ENCODE measurements around the gene ING4.

ING4 gene

DNA sequence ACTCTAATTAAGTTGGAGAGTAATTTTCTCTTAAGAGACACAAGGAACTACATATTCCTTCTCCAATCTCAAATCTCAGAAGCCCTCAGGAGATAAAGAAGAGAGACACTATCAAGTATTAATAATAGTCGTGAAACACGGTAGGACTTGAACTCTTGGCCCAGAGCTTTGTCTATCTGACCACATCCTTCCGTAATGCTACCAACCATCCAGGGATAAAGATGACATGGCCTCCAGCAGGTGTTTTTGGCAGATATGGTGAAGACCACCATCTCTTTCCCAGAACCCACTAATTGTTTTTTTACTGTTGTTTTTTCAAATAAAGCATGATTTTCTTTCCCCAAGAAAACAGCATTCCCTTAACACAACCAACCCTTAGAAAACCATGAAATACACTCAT is 22.9 kb upstream of the ING4 start:
- no peak for DNase-seq

GRCh38 chr12:6684609-6685008 is 21.7 kb upstream of the ING4 start:
- DNase-seq, result peak; percentile 86

GRCh38 chr12:6676962-6677361 is 14.0 kb upstream of the ING4 start:
- DNase-seq, result no peak

DNA sequence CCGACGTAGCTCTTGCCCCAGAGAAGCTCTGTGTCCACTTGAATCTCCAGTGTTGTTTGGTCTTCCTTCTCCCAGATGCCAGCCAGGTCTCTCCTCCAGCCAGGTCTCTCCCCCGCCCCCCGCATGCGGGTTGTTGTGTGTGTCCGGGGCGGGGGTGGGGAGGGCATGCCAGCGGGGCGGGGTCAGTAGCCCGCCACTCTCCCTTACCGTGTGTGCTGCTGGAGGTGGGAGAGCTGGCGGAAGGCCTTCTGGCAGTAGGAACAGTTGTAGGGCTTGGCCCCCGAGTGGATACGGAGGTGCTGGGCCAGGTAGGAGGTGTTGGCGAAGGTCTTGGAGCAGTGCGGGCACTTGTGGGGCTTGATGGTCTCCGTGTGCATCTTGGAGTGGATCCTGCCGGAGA is 9.2 kb upstream of the ING4 start:
- DNase-seq, result no peak

DNA sequence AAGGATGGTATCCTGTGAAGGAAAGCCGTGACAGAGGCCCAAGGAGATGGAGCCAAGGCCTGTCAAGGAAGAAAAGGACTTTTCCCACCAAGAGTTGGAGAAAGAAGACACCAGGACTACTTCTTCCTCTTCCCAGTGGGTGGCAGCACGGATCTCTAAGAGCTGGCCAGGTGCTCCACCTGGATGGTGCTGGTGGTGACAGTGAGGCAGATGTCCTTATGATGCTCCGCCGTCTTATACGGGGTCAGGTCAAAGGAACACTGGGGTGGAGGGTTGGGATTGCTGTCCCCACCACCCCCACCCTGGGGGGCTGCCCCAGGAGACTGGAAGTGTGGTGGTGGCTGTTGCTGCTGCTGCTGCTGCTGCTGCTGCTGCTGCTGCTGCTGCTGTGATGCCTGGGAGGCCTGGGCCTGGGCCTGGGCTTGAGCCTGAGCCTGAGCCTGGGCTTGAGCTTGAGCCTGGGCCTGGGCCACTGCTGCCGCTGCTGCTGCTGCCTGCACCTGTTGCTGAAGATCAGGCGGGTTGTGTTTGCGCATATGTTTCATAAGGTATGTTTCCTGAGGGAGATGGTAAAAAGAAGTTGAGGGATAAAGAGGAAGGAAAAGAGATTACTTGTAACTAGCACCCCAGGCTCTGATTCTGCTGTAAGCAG is 4.8 kb upstream of the ING4 start:
- peak; percentile 73 for DNase-seq

DNA sequence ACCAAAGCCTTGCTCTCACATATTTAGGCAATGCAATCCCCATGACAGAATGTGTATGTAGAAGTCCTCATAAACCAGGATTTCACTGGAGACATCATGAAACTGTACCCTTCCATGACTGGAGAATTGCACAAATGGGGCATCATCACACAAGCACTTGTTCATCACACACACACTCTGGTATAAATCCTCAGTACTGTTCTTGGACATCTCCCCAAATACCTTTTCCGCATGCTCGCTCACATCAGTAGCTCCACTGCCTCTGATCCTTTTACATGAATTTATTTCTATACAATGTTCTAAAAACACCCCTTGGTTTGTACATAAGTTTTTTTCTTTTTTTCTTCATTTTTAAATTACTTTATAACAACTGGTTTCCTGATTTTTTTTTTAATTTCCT is 3.3 kb upstream of the ING4 start:
- DNase-seq, result no peak

DNA sequence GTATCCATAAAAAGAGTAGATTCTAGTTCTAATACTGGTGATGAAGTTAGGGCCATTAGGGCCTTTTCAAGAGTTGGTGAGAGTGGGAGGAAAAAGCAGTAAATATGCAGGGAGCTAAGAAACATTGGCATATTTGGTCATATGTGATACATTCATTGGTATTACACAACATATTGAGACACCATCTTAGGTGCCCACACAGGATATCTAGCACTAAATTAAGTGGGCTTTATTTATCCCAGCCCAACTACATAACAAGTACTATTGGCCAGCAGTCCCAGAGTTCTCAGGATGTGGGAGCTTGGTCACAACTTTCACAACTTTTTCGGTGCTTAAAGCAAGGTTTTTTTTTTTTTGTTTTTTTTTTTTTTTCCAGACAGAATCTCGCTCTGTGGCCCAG is 2.0 kb upstream of the ING4 start:
- no peak for DNase-seq

DNA sequence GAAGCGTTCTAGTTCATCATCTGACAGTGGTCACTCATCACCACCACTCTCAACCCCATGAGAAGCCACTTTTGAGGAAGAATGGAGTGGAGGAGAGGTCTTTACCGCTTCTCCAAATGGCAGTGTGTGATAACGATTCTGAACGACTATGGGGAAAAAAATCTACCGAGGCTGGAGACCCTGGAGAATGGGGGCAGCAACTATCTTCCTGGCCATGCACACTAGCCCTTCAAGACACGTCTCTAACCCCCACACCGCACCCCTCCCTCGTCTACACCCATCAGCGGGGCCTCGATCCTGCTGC is 365 bp downstream of the ING4 start:
- peak; percentile 97 for DNase-seq

GRCh38 chr12:6653987-6654386 is 8.9 kb downstream of the ING4 start:
- no peak for DNase-seq

DNA sequence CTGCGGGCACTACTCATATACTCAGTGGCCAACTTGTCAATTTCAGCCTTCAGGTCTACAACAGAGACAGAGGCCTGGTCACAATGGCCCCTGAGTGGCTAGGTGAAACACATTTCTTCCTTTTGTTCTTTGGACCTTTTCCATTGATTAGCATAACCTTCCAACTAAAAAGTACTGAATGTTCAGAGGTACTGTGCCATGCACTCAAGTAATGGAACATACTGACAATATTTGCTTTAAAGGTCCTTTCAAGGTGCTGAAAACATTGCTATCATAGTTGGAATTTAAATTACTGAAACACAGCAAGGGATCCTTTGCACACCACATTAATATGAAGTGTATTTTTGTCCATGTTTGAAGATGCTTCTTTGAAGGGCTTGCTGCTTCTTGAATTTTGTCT is 9.6 kb downstream of the ING4 start:
- no peak for DNase-seq

- DNase-seq, result no peak
Observed at GRCh38 chr12:6652391-6652790, 10.5 kb downstream of the ING4 start.

DNA sequence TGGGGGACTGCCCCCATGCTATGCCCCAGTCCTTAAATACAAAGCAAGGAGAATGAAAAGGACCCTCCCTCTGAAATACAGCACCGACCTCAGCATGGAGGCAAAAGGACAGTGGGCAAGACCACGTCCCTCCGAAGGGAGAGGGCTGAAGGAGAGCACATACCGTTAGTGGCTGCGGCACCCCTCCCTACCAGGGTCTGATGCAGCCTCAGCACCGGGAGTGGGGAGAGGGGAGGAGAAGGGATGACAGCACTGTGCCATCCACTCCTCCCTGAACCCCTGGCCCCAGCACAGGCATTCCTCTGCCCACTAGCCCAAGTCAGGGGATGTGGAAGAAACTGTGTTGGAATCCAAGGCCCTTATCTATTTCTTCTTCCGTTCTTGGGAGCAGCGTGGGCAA is 12.1 kb downstream of the ING4 start:
- DNase-seq, result no peak

DNA sequence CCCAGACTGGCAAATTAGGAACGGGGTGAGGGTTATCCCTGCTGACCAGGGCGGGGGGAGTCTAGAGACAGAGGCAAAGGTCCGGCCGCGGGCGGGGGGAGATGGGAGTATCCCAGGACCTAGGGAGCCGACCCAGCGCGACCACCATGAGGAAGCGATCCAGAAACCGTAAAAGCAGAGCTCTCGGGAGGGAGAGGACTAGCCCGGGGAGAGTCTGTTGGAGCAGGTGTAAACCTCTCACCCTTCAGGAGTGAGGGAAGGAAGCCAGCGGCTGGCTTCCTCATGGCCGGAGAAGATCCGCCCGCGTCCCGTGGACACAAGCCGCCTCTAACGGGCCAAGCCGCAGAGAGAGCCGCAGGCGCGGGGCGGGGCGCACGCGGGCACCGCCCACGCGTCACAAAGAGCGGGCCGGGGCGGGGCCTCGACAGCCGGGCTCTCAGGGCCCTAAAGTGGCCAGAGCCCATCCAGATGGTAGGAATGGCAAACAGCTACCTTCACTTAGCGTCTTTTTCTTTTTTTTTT is 15.8 kb downstream of the ING4 start, which contains the start of gene ACRBP:
ACRBP (minus strand) TSS at position 350 of the 522 bp plus-strand sequence; CDS start at position 284, 66 bp downstream.
- DNase-seq, result no peak

GRCh38 chr12:6646276-6647082 is 16.4 kb downstream of the ING4 start:
- no peak for DNase-seq

DNA sequence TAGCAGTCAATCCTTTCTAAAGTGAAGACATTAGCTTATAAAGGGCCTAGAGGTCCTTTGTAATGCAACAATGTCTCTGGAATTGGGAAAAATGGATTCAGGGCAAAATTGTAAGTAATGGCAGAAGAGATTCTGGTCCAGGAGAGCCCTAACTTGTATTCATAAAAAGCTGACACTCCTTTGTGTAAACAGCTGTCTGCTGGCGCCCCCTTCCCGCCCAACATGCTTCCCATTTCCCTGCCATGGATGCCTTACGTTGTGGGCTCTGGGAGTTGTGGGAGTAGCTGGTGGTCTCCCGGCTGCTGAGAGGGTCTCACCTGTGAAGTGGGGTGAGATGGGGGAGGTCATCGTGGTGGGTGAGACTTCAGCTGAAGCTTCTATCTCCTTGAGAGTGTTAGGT is 18.0 kb downstream of the ING4 start:
- no peak for DNase-seq

- DNase-seq, result no peak
Observed at GRCh38 chr12:6644257-6644596, 18.7 kb downstream of the ING4 start.

DNA sequence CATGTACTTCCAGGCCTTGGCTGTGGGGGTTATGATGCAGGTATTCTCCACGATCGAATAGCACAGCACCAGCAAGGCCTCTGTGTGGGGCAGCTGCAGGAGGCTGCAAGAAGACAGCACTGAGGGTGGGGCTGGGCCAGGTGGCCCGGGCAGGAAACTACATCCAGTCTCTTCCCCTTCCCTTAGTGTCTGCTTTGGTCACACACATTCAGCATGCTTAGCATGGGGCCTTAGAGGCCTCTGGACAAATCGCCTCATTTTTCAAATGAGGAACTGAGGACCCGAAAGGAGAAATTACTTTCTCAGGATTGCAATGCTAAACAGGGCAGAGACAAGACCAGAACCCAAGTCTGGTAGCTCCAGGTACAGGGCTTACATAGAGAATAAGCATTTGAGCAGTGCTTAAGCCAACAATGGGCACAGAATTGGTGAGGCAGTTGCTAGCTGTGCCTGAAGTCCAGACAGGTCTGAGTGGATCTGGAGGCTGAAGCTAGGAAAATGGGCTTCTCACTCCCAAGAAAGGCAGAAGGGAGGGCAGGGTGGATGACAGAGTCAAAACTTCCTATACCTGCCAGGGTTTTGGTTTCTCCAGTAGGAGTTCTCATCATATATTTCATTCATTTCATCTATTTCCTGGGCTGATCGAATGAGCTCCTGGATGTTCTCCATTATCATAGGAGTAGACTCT is 19.2 kb downstream of the ING4 start:
- no peak for DNase-seq

GRCh38 chr12:6641131-6641530 is 21.8 kb downstream of the ING4 start:
- DNase-seq, result no peak

DNA sequence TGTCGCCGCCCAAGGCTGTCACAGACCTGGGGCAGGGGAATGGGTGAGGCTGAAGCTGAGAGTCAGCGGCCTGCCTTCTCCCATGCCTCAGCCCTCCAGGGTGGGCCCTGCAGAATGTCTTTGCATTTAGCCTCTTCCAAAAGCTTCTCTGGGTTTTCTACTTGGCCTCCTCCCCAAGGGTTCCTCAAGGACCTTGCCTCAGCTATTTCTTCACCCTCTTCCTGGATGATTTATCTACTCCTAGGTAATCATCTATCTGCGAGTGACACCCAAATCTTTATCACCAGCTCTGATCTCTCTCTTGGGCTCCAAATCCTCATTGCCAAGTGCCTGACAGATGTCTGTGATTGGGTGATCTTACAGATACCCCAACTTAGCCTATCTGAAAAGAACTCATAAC is 22.4 kb downstream of the ING4 start:
- no peak for DNase-seq

DNA sequence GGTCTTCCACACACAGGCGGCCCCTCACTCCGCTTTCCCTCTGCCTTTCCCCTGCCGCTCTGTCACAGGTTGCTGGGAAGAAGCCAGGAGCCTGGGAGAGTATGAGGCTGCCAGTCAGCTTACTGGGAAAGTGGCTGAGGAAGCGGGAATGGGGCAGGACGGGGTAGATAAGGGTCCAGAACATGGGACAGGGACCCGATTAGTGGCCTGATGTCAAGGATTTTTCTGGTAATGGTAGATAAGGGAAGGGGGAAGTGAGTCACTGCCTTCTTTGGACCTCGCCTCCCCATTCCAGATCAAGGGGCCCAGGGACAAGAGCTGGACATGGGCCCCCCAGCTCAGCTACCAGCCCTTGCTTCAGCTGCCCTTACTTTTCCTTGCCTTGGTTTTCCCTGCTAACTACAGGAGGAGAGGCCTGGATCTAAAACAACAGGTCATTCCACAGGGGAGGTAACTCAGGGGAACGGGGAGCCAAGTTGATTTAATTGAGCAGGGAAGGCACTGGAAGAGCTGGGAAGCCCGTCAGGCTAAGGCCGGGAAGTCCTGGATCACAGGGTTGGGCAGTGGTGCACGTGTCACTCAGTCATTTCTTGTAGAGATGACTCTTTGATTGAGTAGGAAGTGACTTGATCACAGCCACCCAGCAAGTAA is 23.6 kb downstream of the ING4 start:
- DNase-seq, result no peak

DNA sequence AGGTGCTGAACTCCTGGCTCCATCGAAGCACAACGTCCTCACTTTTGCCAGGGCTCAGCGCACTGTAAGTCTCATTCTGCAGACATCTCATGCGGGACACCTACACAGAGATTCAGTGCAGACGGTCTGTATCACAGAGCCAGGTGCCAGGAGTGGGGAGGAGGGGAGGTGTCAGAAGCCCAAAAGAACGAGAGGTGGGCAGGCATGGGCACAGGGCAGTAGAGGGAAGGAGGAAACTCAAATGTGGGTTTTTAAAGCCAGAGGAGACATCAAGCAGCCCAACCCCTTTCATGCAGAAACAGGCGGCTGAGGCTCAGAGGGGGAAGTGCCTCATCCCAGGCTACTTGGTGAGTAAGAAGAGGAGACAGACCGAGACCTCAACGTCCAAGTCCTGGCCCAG is 24.6 kb downstream of the ING4 start:
- no peak for DNase-seq

- DNase-seq, result no peak
Observed at GRCh38 chr12:6635856-6636531, 26.9 kb downstream of the ING4 start, which contains the start of gene LPAR5. TSS of gene LPAR5 (minus strand) at chr12:6635959. CDS start at chr12:6621248, 14,711 bp downstream.

DNA sequence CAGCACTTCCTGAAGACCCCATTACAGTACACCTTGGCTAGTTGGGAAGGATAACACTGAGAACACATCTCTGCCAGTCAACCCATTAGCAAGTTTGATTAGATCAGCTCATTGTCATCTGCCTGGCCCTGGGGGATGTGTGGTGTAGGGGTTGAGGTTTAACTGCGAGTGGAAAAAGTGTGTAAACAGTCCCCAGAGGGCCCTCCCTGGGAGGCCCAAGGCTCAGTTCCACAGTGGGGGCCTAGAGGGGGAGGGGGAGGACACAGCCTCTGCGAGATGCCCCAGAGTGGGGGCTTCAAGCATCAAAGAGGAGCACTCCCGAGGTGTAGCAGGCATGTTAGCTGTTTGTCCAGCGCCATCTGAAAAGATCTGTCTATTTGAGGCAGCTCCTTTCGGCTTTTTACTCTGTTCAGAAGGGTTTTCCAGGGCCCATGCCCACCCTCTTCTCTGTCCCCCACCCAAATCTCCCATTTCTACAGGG is 27.5 kb downstream of the ING4 start:
- DNase-seq, result no peak

Measured in NCI-H2171 (cell line).